Astrocyte of the spinal cord (primary cell): ENCODE measurements around the gene CKMT2.

Experiments
- DNase-seq: peaks from one replicate; pipeline ENCODE4 v3.0.0; 2011; ENCODE audit warnings: low read depth, low spot score
- H3K4me3 ChIP-seq: 2 replicates; pipeline ENCODE4 v1.5.1; 2011; ENCODE audit warnings: low read depth, mild to moderate bottlenecking, low read length, moderate library complexity
- in situ Hi-C: cut with HindIII; loops from 2 replicates; pipeline ENCODE4 v1.10.0; 2017; ENCODE audit warnings: low sequenced_read_pairs
- TF ChIP-seq, protein P1 (sequence below): IDR thresholded peaks from 2 replicates; pipeline ENCODE4 v1.5.1; 2012; ENCODE audit warnings: low read depth, mild to moderate bottlenecking, low read length, inconsistent platforms

The CKMT2 gene

DNA sequence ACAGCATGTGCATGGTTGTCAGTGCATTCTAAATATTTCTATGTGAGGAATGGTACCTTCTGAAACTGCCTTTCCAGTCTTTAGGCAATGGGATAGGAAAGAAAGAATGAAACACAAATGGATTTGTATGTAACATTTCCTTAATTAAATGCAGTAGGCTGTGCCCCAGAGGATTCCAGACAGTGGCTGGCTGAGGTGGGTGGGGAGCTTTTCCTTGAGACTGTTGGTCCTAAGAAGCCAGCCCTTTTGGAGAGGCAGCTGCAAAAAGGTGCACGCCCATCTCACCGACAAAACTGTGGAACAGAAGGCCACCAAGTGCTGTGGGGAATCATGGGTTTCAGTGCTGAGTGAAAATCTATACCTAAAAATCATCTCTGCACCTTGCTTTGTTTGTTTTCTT, 6.8 kb upstream of the CKMT2 start:
- TF ChIP-seq, protein P1, sequence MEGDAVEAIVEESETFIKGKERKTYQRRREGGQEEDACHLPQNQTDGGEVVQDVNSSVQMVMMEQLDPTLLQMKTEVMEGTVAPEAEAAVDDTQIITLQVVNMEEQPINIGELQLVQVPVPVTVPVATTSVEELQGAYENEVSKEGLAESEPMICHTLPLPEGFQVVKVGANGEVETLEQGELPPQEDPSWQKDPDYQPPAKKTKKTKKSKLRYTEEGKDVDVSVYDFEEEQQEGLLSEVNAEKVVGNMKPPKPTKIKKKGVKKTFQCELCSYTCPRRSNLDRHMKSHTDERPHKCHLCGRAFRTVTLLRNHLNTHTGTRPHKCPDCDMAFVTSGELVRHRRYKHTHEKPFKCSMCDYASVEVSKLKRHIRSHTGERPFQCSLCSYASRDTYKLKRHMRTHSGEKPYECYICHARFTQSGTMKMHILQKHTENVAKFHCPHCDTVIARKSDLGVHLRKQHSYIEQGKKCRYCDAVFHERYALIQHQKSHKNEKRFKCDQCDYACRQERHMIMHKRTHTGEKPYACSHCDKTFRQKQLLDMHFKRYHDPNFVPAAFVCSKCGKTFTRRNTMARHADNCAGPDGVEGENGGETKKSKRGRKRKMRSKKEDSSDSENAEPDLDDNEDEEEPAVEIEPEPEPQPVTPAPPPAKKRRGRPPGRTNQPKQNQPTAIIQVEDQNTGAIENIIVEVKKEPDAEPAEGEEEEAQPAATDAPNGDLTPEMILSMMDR: no peak
- DNase-seq: no peak
- no peak overlapping the region for H3K4me3 ChIP-seq
- in situ Hi-C loops: no loop called here

DNA sequence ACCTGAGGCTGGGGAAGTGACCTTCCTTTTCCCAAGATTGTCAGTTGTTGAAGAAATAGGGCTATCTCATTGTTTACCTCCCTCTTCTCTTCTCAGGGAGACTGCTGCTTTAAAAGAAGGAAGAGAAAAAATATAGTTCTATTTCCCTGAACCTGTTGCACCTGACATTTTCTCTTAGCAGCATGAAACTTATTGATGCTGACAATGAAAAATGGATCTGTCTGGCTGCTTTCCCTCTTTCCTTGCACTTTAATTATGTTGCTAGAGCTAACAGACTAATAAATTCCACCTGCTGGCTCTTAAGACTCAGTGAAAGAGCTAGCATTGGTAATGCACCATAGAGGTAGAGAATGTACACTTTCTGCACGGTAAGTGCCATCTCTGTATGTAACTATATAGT, 6.2 kb upstream of the CKMT2 start:
- TF ChIP-seq, protein P1: no peak
- H3K4me3 ChIP-seq: no peak overlapping the region
- no peak for DNase-seq
- in situ Hi-C loops: no loop called here

DNA sequence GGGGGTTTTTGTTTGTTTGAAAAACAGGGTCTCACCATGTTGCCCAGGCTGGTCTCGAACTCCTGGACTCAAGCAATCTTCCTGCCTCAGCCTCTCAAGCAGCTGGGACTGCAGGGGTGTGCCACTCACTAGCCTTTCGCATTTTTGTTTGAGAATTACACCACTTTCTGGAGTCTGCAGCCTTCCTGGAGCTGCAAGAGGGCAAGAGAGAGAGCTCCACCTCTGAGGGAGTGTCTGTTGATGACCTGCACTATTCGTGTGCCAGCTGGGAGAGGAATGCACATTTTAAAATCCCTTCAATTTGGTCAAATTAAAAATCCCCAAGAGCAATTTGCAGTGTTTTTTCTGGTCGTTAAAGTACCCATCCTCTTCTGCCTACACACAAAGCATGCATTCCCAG, 5.0 kb upstream of the CKMT2 start:
- H3K4me3 ChIP-seq: no peak overlapping the region
- in situ Hi-C loops: no loop called here

DNA sequence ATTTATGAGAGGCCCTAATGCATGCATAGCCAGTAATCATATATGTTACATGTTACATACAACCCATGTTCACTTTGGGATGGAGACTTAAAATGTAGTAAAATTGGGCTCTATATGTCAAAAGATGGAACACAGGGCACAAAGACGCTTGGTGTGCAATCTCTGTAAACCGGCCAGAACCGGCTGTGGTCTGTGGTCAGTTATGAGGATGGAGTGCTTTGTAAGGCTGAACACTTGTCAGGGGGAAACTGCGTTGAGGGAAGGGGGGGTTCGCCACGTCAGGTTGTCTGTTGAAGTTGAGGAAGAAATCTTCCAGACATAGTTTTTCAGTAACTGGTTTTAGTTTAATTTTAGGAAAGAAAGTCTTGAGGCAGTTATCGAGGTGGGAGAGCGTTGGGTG, 2.7 kb upstream of the CKMT2 start:
- no peak for DNase-seq
- TF ChIP-seq, protein P1: no peak
- H3K4me3 ChIP-seq: no peak overlapping the region
- in situ Hi-C loops: no loop called here

More for the DNA sequence above, 5.0 kb upstream of the CKMT2 start:
- no peak for DNase-seq
- TF ChIP-seq, protein P1: no peak

DNA sequence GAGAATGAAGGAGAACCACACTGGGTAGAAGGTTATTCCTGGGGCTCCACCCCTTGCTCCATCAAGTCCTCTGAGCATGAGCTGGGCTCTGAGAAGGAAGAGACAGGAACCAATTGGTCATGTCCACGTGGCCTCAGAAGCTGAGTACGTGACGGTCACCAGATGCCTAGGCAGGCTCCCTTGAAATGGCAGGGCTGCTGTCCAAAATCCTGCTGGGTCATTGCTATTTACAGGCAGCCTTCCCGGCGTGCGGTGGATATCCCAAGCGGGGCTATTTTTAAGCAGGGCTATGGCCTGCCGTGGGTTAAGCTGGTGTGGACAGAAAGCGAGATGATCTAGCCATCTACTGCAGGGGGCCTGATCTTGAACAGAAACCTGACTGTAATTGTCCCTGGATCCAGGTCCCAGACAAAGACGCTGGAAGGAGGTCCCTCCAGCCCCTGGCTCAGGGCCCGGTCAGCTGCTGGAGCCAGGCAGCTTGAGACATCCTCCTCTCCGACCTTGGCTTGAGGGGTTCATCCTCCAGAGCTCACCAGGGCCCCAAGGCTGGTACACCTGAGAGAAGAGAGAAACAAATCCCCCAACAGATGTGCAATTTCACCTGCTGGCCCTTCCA, 550 bp upstream of the CKMT2 start:
- H3K4me3 ChIP-seq: peak overlapping the region; percentile 26
- in situ Hi-C loops: no loop called here
- DNase-seq: peak; percentile 55
- TF ChIP-seq, protein P1: no peak

DNA sequence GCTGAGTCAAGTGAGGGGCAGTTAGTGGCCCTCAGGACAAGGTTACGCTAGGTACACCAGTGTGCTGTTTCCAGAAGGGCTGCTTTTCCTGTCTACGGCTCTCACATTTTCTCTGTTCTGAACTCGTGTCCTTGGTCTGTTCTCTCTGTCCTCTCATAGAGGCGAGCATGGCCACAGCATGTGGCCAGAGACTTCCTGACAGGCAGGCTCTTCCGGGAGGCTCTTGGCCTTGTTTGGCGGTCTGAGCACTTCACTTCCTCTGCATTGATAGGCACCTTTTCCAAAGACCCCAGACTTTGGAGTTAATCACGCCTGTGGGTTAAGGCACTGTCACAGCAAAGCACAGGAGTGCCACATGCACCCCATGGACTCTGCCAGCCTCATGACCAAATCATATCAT, 1.2 kb downstream of the CKMT2 start:
- TF ChIP-seq, protein P1: no peak
- H3K4me3 ChIP-seq: no peak overlapping the region
- DNase-seq: no peak
- in situ Hi-C loops: no loop called here
